ENCODE data around the gene IGF1R. TPM values are rescaled to one million over a fixed set of nuclear protein-coding genes. Genes with fewer than 3 reads are reported as not detected.

The IGF1R gene
- total and polyA plus RNA-seq, 2 donors (not counting 3 experiments of a cell fraction or from before 2014, with no cell fraction given), result 16.1 to 59.1 TPM

GRCh38 chr15:98841419-98841970 lies 193.2 kb downstream of the IGF1R start:
- intact Hi-C loops (cut with micrococcal nuclease), result no loop called here

More at GRCh38 chr15:98841419-98841970, 193.2 kb downstream of the IGF1R start:
- peaks cover 2% of the 10 kb centered on the region for H3K79me2 ChIP-seq (ENCODE audit: control insufficient read depth, insufficient read depth, low read length)
- CTCF ChIA-PET, result no interaction called here
- H3K27me3 ChIP-seq (ENCODE audit: control insufficient read depth in 2 of 2, insufficient read depth in 2 of 2, low read length in 2 of 2), result no peaks in the 10 kb centered on the region
- no peak overlapping the region for H3K4me3 ChIP-seq (replicated peaks in 1 of 3; ENCODE audit: insufficient read depth in 1 of 3, low read depth in 1 of 3, low read length in 3 of 3)
- no peak overlapping the region for H3K9ac ChIP-seq (replicated peaks; ENCODE audit: extremely low read depth, insufficient read depth, low read length)
- H4K20me1 ChIP-seq (replicated peaks; ENCODE audit: control insufficient read depth, extremely low read depth, insufficient read depth, low read length), result no peaks in the 10 kb centered on the region
- H3K36me3 ChIP-seq (ENCODE audit: control insufficient read depth in 2 of 2, extremely low read depth in 1 of 2, insufficient read depth in 2 of 2, low read length in 2 of 2), result no peaks in the 10 kb centered on the region
- H3K4me1 ChIP-seq (ENCODE audit: control insufficient read depth, extremely low read depth, insufficient read depth, low read length), result peaks cover 12% of the 10 kb centered on the region
- no peaks in the 10 kb centered on the region for H3K9me1 ChIP-seq (replicated peaks; ENCODE audit: control insufficient read depth, extremely low read depth, insufficient read depth, low read length)
- dilution Hi-C loops (cut with MboI; ENCODE audit: extremely low pct_ligation_motif_present, low sequenced_read_pairs), result no loop called here
- H3K9me3 ChIP-seq (replicated peaks; ENCODE audit: control insufficient read depth, insufficient read depth, low read length), result no peaks in the 10 kb centered on the region
- no TSS peak for BruUV-seq (replicated peaks)
- no peak for DNase-seq (ENCODE audit: low read depth, low spot score)
- no peak for FAIRE-seq
- H3K4me2 ChIP-seq (ENCODE audit: insufficient read depth, low read length), result no peak overlapping the region
- POLR2A ChIA-PET, result no interaction called here
- TF ChIP-seq JUN (IDR thresholded peaks at IDR 0.05; ENCODE audit: borderline replicate concordance, insufficient read depth, insufficient read length, low read depth) (no peak), MYC (IDR thresholded peaks at IDR 0.05; ENCODE audit: low read depth, low read length) (no peak), GATA2 (IDR thresholded peaks at IDR 0.05; ENCODE audit: insufficient read depth, insufficient read length, low read depth, low read length) (no peak), MAX (IDR thresholded peaks at IDR 0.05; ENCODE audit: insufficient read depth, insufficient read length) (no peak), FOS (IDR thresholded peaks at IDR 0.05; ENCODE audit: borderline replicate concordance, insufficient read depth, low read length) (no peak), EZH2 (IDR thresholded peaks at IDR 0.05; ENCODE audit: borderline replicate concordance, low read depth, low read length, severe bottlenecking) (no peak), CTCF (IDR thresholded peaks at IDR 0.05; ENCODE audit: extremely low read depth in 1 of 2, insufficient read depth in 1 of 2, low read depth in 1 of 2, low read length in 2 of 2) (no peak), POLR2AphosphoS5 (IDR thresholded peaks at IDR 0.05; ENCODE audit: insufficient read depth, low read depth, low read length) (no peak), POLR2A (IDR thresholded peaks at IDR 0.05; ENCODE audit: low read depth, low read length) (no peak)
- no peak overlapping the region for H2AFZ ChIP-seq (ENCODE audit: low read depth, low read length)
- H3K27ac ChIP-seq (ENCODE audit: insufficient read depth, low read depth, low read length), result no peak overlapping the region
